Glutamatergic neuron (in vitro differentiated cells): ENCODE measurements around the gene CEL. TPM values are rescaled to one million over a fixed set of nuclear protein-coding genes. Genes with fewer than 3 reads are reported as not detected.
"Not testable (repeated sequence)": the region's sequence is repeated elsewhere in the genome, so short reads cannot be mapped to it uniquely, and the experiment has no call there.

Experiments
- DNase-seq: peaks from one replicate; pipeline ENCODE4 v3.0.0; 2022
- H3K27ac Mint-ChIP-seq: one replicate; pipeline ENCODE4 v1.8.0; 2020; ENCODE audit warnings: mild to moderate bottlenecking, mixed read lengths, inconsistent platforms; ENCODE audit not compliant: unreplicated experiment
- H3K27me3 Mint-ChIP-seq: one replicate; pipeline ENCODE4 v1.8.0; 2020; ENCODE audit warnings: mild to moderate bottlenecking, moderate library complexity, mixed read lengths, inconsistent platforms; ENCODE audit not compliant: unreplicated experiment
- H3K36me3 Mint-ChIP-seq: one replicate; pipeline ENCODE4 v1.8.0; 2020; ENCODE audit warnings: mild to moderate bottlenecking, mixed read lengths, inconsistent platforms; ENCODE audit not compliant: unreplicated experiment
- H3K4me1 Mint-ChIP-seq: one replicate; pipeline ENCODE4 v1.8.0; 2020; ENCODE audit warnings: mild to moderate bottlenecking, low read depth, mixed read lengths, inconsistent platforms; ENCODE audit not compliant: unreplicated experiment
- H3K4me3 Mint-ChIP-seq: one replicate; pipeline ENCODE4 v1.8.0; 2020; ENCODE audit warnings: mild to moderate bottlenecking, mixed read lengths, inconsistent platforms; ENCODE audit not compliant: unreplicated experiment
- H3K9me3 Mint-ChIP-seq: one replicate; pipeline ENCODE4 v1.8.0; 2020; ENCODE audit warnings: mild to moderate bottlenecking, moderate library complexity, mixed read lengths, inconsistent platforms; ENCODE audit not compliant: unreplicated experiment
- total RNA-seq: library from RNA; stranded (reverse); fragmentation: NEBNext Ultra II Directional; extraction: Animal tissue kit (Norgen Biotek cat#: 25700); gene quantifications from one replicate; pipeline ENCODE4 v1.2.1, GENCODE V29; 2021; ENCODE audit not compliant: unreplicated experiment
- TF ChIP-seq, protein P1 (sequence below): fragments of 200-600 bp; sonication (generic); IDR thresholded peaks from one replicate; pipeline ENCODE4 v1.5.0; 2021; ENCODE audit not compliant: partially characterized antibody, unreplicated experiment

CEL gene
- total RNA-seq, 1 donor from 2014 or later: 3.8 TPM

- Mint-ChIP-seq H3K4me3 (peak overlapping the region; percentile 98), H3K9me3 (peaks cover 12% of the 10 kb centered on the region), H3K36me3 (peaks cover 20% of the 10 kb centered on the region), H3K27ac (no peak overlapping the region), H3K27me3 (no peaks in the 10 kb centered on the region), H3K4me1 (peaks cover 11% of the 10 kb centered on the region)
- DNase-seq: no peak
- TF ChIP-seq, protein P1, sequence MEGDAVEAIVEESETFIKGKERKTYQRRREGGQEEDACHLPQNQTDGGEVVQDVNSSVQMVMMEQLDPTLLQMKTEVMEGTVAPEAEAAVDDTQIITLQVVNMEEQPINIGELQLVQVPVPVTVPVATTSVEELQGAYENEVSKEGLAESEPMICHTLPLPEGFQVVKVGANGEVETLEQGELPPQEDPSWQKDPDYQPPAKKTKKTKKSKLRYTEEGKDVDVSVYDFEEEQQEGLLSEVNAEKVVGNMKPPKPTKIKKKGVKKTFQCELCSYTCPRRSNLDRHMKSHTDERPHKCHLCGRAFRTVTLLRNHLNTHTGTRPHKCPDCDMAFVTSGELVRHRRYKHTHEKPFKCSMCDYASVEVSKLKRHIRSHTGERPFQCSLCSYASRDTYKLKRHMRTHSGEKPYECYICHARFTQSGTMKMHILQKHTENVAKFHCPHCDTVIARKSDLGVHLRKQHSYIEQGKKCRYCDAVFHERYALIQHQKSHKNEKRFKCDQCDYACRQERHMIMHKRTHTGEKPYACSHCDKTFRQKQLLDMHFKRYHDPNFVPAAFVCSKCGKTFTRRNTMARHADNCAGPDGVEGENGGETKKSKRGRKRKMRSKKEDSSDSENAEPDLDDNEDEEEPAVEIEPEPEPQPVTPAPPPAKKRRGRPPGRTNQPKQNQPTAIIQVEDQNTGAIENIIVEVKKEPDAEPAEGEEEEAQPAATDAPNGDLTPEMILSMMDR: no peak
Observed at GRCh38 chr9:133032171-133032570, 29.6 kb upstream of the CEL start.

- peaks cover 20% of the 10 kb centered on the region for H3K36me3 Mint-ChIP-seq
Observed at GRCh38 chr9:133035669-133036068, 26.1 kb upstream of the CEL start.

GRCh38 chr9:133037775-133038515, 23.8 kb upstream of the CEL start:
- Mint-ChIP-seq H3K4me3 (no peak overlapping the region), H3K27ac (no peak overlapping the region), H3K9me3 (peaks cover 2% of the 10 kb centered on the region), H3K36me3 (peaks cover 6% of the 10 kb centered on the region), H3K27me3 (no peaks in the 10 kb centered on the region), H3K4me1 (peaks cover 12% of the 10 kb centered on the region)
- DNase-seq: no peak
- TF ChIP-seq, protein P1: no peak

More at GRCh38 chr9:133035669-133036068, 26.1 kb upstream of the CEL start:
- Mint-ChIP-seq H3K27ac (no peak overlapping the region), H3K4me1 (peaks cover 11% of the 10 kb centered on the region), H3K4me3 (no peak overlapping the region), H3K9me3 (peaks cover 10% of the 10 kb centered on the region), H3K27me3 (no peaks in the 10 kb centered on the region)
- TF ChIP-seq, protein P1: no peak
- DNase-seq: no peak

DNA sequence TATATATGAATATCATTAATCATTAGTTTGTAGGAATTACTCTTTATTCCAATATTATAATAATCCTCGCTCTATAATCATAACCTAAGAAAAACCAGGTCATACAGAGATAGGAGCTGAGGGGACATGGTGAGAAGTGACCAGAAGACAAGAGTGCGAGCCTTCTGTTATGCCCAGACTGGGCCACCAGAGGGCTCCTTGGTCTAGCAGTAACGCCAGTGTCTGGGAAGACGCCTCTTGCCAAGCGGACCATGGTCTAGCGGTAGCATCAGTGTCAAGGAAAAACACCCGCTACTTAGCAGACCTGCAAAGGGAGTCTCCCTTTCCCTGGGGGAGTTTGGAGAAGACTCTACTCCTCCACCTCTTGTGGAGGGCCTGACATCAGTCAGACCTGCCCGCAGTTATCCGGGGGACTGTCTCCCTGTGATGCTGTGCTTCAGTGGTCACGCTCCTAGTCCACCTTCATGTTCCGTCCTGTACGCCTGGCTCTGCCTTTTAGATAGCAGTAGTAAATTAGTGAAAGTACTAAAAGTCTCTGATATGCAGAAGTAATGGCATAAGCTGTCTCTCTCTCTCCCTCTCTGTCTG, 20.8 kb upstream of the CEL start:
- not testable (repeated sequence) for H3K27me3 Mint-ChIP-seq, H3K4me3 Mint-ChIP-seq, H3K9me3 Mint-ChIP-seq, H3K36me3 Mint-ChIP-seq
- Mint-ChIP-seq H3K4me1 (peaks cover 11% of the 10 kb centered on the region), H3K27ac (peak overlapping the region; percentile 46)
- TF ChIP-seq, protein P1: peak; percentile 76
- peak; percentile 84 for DNase-seq

DNA sequence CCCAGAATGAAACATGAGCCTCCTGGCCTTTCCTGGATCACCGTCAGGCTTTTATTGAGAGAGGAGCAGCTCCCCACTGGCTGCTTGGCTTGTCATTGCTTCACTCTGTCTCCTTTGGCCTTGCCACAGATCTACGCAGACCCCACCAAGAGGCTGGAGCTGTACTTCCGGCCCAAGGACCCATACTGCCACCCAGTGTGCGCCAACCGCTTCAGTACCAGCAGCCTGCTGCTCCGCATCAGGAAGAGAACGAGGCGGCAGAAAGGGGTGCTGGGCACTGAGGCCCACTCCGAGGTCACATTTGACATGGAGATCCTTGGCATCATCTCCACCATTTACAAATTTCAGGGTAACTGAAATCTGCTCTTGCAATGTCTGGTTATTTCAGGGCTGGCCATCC, 19.8 kb upstream of the CEL start:
- no peak overlapping the region for H3K27ac Mint-ChIP-seq
- peaks cover 2% of the 10 kb centered on the region for H3K9me3 Mint-ChIP-seq
- TF ChIP-seq, protein P1: no peak
- peaks cover 5% of the 10 kb centered on the region for H3K36me3 Mint-ChIP-seq
- no peak for DNase-seq
- H3K4me3 Mint-ChIP-seq: no peak overlapping the region
- no peaks in the 10 kb centered on the region for H3K27me3 Mint-ChIP-seq
- peaks cover 11% of the 10 kb centered on the region for H3K4me1 Mint-ChIP-seq
